SK-N-MC (cell line): Measurements from ENCODE around the gene CEP72.

Experiments used
- EZH2 ChIP-seq: fragments of 200-600 bp; sonication (generic); IDR thresholded peaks from one replicate; pipeline ENCODE4 v1.6.1; 2017; ENCODE audit warnings: antibody characterized with exemption
- FOXP2 ChIP-seq: optimal IDR thresholded peaks from 2 replicates; pipeline ENCODE3; 2011; ENCODE audit warnings: mild to moderate bottlenecking, moderate library complexity; ENCODE audit not compliant: insufficient read depth; ENCODE audit errors: extremely low read length, control extremely low read depth
- POLR2AphosphoS5 ChIP-seq: IDR thresholded peaks from 2 replicates; pipeline ENCODE4 v1.6.1; 2012; ENCODE audit warnings: mild to moderate bottlenecking, low read depth, low read length, borderline replicate concordance

GRCh38 chr5:604391-604831, 7.7 kb upstream of the CEP72 start:
- no peak for TF ChIP-seq POLR2AphosphoS5
- no peak for TF ChIP-seq EZH2
- no peak for TF ChIP-seq FOXP2
